ENCODE results near the gene ABCB9. TPM values are rescaled to one million over a fixed set of nuclear protein-coding genes. Genes with fewer than 3 reads are reported as not detected.

Gene ABCB9
- total and polyA plus RNA-seq, 2 donors (not counting 1 experiment from before 2014, with no cell fraction given), result 2.1 to 3.7 TPM

- Histone ChIP-seq H3K4me1 (ENCODE audit: control insufficient read depth in 2 of 2, insufficient read depth in 2 of 2, low read length in 2 of 2) (peaks cover 0 to 1% of the 10 kb centered on the region in 2 donors), H3K36me3 (replicated peaks in 1 of 2; ENCODE audit: control extremely low read depth in 1 of 2, control insufficient read depth in 1 of 2, extremely low read depth in 1 of 2, insufficient read depth in 2 of 2, low read length in 1 of 2) (no peaks in the 10 kb centered on the region), H3K9me3 (ENCODE audit: control extremely low read depth in 1 of 3, control insufficient read depth in 2 of 3, insufficient read depth in 1 of 3, low read length in 2 of 3) (no peaks in the 10 kb centered on the region), H3K4me3 (ENCODE audit: control extremely low read depth in 1 of 5, extremely low read depth in 1 of 5, insufficient read depth in 1 of 5, low read depth in 2 of 5, low read length in 4 of 5) (no peak overlapping the region), H3K27me3 (replicated peaks in 1 of 4; ENCODE audit: control extremely low read depth in 1 of 4, control insufficient read depth in 3 of 4, insufficient read depth in 4 of 4, low read length in 3 of 4) (no peaks in the 10 kb centered on the region), H4K20me1 (ENCODE audit: control insufficient read depth, insufficient read depth, low read length, poor library complexity, severe bottlenecking) (no peaks in the 10 kb centered on the region), H3K79me2 (ENCODE audit: control insufficient read depth, insufficient read depth, low read length) (no peaks in the 10 kb centered on the region), H2AFZ (ENCODE audit: insufficient read depth, low read depth, low read length, poor library complexity, severe bottlenecking) (no peak overlapping the region), H3K9ac (ENCODE audit: low read length) (no peak overlapping the region), H3K4me2 (replicated peaks; ENCODE audit: low read depth, low read length, poor library complexity, severe bottlenecking) (no peak overlapping the region), H3K27ac (ENCODE audit: low read length in 2 of 2) (no peak overlapping the region)
- intact Hi-C loops (cut with micrococcal nuclease), result no loop called here
- Mint-ChIP-seq H3K9me3 (ENCODE audit: insufficient read depth) (no peaks in the 10 kb centered on the region), H3K27ac (no peak overlapping the region), H3K4me1 (no peaks in the 10 kb centered on the region), H3K4me3 (no peak overlapping the region), H3K27me3 (no peaks in the 10 kb centered on the region)
- TF ChIP-seq, protein P1, sequence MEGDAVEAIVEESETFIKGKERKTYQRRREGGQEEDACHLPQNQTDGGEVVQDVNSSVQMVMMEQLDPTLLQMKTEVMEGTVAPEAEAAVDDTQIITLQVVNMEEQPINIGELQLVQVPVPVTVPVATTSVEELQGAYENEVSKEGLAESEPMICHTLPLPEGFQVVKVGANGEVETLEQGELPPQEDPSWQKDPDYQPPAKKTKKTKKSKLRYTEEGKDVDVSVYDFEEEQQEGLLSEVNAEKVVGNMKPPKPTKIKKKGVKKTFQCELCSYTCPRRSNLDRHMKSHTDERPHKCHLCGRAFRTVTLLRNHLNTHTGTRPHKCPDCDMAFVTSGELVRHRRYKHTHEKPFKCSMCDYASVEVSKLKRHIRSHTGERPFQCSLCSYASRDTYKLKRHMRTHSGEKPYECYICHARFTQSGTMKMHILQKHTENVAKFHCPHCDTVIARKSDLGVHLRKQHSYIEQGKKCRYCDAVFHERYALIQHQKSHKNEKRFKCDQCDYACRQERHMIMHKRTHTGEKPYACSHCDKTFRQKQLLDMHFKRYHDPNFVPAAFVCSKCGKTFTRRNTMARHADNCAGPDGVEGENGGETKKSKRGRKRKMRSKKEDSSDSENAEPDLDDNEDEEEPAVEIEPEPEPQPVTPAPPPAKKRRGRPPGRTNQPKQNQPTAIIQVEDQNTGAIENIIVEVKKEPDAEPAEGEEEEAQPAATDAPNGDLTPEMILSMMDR (IDR thresholded peaks at IDR 0.05), result no peak
- no peak for TF ChIP-seq EZH2 (IDR thresholded peaks at IDR 0.05; ENCODE audit: borderline replicate concordance, insufficient read depth, low read depth, low read length, poor library complexity, severe bottlenecking)
- DNase-seq, result no peak
- 97% methylated on average over 8 of the region's 8 CpGs for WGBS (ENCODE audit: insufficient coverage)
- ChIA-PET CTCF (interaction anchor here (1.0 to 1.1 kb wide), 2 partner anchors 31 to 166 kb away, joined by 3 read pairs; no protein-coding TSS in a partner anchor), POLR2A (no interaction called here)
- no peak for ATAC-seq (ENCODE audit: low read depth)
Observed at GRCh38 chr12:122960193-122960569, 6.1 kb downstream of the ABCB9 start.

- ATAC-seq (ENCODE audit: low read depth) (no peak), DNase-seq (peak; percentile 4)
- 97% methylated on average over 32 of the region's 35 CpGs for WGBS (ENCODE audit: insufficient coverage)
- H3K36me3 ChIP-seq (replicated peaks in 1 of 2; ENCODE audit: control extremely low read depth in 1 of 2, control insufficient read depth in 1 of 2, extremely low read depth in 1 of 2, insufficient read depth in 2 of 2, low read length in 1 of 2), result no peaks in the 10 kb centered on the region
- intact Hi-C loops (cut with micrococcal nuclease), result no loop called here
- H3K9me3 ChIP-seq (ENCODE audit: control extremely low read depth in 1 of 3, control insufficient read depth in 2 of 3, insufficient read depth in 1 of 3, low read length in 2 of 3), result no peaks in the 10 kb centered on the region
- Mint-ChIP-seq H3K4me3 (no peak overlapping the region), H3K27me3 (no peaks in the 10 kb centered on the region), H3K9me3 (ENCODE audit: insufficient read depth) (no peaks in the 10 kb centered on the region), H3K4me1 (no peaks in the 10 kb centered on the region), H3K27ac (no peak overlapping the region)
- TF ChIP-seq EZH2 (IDR thresholded peaks at IDR 0.05; ENCODE audit: borderline replicate concordance, insufficient read depth, low read depth, low read length, poor library complexity, severe bottlenecking), result no peak
- TF ChIP-seq, protein P1 (IDR thresholded peaks at IDR 0.05), result no peak
- H3K27me3 ChIP-seq (replicated peaks in 1 of 4; ENCODE audit: control extremely low read depth in 1 of 4, control insufficient read depth in 3 of 4, insufficient read depth in 4 of 4, low read length in 3 of 4), result no peaks in the 10 kb centered on the region
- H3K9ac ChIP-seq (ENCODE audit: low read length), result no peak overlapping the region
- H3K27ac ChIP-seq (ENCODE audit: low read length in 2 of 2), result no peak overlapping the region
- H3K79me2 ChIP-seq (ENCODE audit: control insufficient read depth, insufficient read depth, low read length), result no peaks in the 10 kb centered on the region
- H3K4me2 ChIP-seq (replicated peaks; ENCODE audit: low read depth, low read length, poor library complexity, severe bottlenecking), result no peak overlapping the region
- H3K4me3 ChIP-seq (ENCODE audit: control extremely low read depth in 1 of 5, extremely low read depth in 1 of 5, insufficient read depth in 1 of 5, low read depth in 2 of 5, low read length in 4 of 5), result no peak overlapping the region
- H2AFZ ChIP-seq (ENCODE audit: insufficient read depth, low read depth, low read length, poor library complexity, severe bottlenecking), result no peak overlapping the region
- no peaks in the 10 kb centered on the region for H3K4me1 ChIP-seq (ENCODE audit: control insufficient read depth in 2 of 2, insufficient read depth in 2 of 2, low read length in 2 of 2)
- POLR2A ChIA-PET, result no interaction called here
- H4K20me1 ChIP-seq (ENCODE audit: control insufficient read depth, insufficient read depth, low read length, poor library complexity, severe bottlenecking), result no peaks in the 10 kb centered on the region
- CTCF ChIA-PET, result interaction anchor here (1.0 to 16.2 kb wide), 3 partner anchors 30 to 166 kb away, joined by 3 to 388 read pairs (median 3); no protein-coding TSS in a partner anchor
Observed at GRCh38 chr12:122959566-122960192, 6.6 kb downstream of the ABCB9 start.

Measured in B cell (primary cell).